PFSK-1 (cell line): Measurements from ENCODE around the gene ADAMTS2.

Source experiments
- REST ChIP-seq, 2 experiments: IDR thresholded peaks; 2 replicates each; pipeline versions ENCODE4 v1.6.1 to v1.8.0; 2011 to 2012; ENCODE audit warnings: low read depth in 2 of 2, low read length in 2 of 2, control low read depth in 1 of 2, inconsistent platforms in 1 of 2, mild to moderate bottlenecking in 1 of 2, moderate library complexity in 1 of 2; ENCODE audit not compliant: insufficient read depth in 1 of 2
- SIN3A ChIP-seq: IDR thresholded peaks from 2 replicates; pipeline ENCODE4 v1.6.1; 2012; ENCODE audit warnings: mild to moderate bottlenecking, low read length, moderate library complexity, borderline replicate concordance; ENCODE audit not compliant: insufficient read depth

DNA sequence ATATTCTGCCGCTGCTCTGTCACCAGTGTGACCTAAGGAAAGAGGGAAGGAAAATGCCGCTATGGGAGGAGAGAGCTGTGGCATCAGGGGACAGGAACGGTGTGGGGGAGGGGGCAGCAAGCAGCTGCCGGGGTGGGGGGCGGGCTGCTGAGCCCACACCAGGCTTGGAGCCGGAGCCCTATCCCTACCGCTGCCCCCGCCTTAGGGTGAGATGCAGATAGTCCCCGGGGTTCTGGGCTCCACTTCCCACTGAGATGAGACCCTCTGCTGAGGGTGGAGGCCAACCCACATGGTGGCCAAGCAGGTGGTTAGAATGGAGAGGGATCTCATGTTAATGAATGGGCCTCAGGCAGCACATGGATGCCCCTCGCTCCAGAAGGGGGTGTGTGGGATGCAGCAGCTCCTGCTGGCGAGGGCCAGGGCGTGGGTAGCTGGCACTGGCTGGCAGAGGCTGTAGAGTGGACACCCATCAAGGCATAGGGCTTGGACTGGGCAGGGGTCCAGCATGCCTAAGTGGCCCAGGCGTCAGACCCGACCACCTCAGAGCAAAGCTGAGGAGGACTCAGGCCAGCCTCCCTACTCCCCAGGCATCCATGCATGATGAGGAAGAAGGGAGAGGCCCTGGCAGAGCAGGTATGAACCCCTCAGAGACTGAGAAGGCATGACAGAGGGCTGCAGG lies 153.6 kb downstream of the ADAMTS2 start:
- TF ChIP-seq REST (IDR thresholded peaks at IDR 0.05; ENCODE audit: insufficient read depth in 1 of 2, low read depth in 2 of 2, low read length in 2 of 2): no peak
- no peak for TF ChIP-seq SIN3A
